Astrocyte of the spinal cord (primary cell): ENCODE results near the gene FEZ2.

Experiments
- DNase-seq: peaks from one replicate; pipeline ENCODE4 v3.0.0; 2011; ENCODE audit warnings: low read depth, low spot score
- H3K4me3 ChIP-seq: 2 replicates; pipeline ENCODE4 v1.5.1; 2011; ENCODE audit warnings: low read depth, mild to moderate bottlenecking, low read length, moderate library complexity
- in situ Hi-C: cut with HindIII; loops from 2 replicates; pipeline ENCODE4 v1.10.0; 2017; ENCODE audit warnings: low sequenced_read_pairs
- TF ChIP-seq, protein P1 (sequence below): IDR thresholded peaks from 2 replicates; pipeline ENCODE4 v1.5.1; 2012; ENCODE audit warnings: low read depth, mild to moderate bottlenecking, low read length, inconsistent platforms

The FEZ2 gene

GRCh38 chr2:36566887-36567286, 31.1 kb downstream of the FEZ2 start:
- in situ Hi-C loops = no loop called here
- TF ChIP-seq, protein P1, sequence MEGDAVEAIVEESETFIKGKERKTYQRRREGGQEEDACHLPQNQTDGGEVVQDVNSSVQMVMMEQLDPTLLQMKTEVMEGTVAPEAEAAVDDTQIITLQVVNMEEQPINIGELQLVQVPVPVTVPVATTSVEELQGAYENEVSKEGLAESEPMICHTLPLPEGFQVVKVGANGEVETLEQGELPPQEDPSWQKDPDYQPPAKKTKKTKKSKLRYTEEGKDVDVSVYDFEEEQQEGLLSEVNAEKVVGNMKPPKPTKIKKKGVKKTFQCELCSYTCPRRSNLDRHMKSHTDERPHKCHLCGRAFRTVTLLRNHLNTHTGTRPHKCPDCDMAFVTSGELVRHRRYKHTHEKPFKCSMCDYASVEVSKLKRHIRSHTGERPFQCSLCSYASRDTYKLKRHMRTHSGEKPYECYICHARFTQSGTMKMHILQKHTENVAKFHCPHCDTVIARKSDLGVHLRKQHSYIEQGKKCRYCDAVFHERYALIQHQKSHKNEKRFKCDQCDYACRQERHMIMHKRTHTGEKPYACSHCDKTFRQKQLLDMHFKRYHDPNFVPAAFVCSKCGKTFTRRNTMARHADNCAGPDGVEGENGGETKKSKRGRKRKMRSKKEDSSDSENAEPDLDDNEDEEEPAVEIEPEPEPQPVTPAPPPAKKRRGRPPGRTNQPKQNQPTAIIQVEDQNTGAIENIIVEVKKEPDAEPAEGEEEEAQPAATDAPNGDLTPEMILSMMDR = no peak
- DNase-seq = no peak
- H3K4me3 ChIP-seq = no peak overlapping the region

- in situ Hi-C loops = no loop called here
- H3K4me3 ChIP-seq = no peak overlapping the region
- TF ChIP-seq, protein P1 = no peak
- DNase-seq = no peak
Observed at GRCh38 chr2:36565712-36566111, 32.3 kb downstream of the FEZ2 start.

DNA sequence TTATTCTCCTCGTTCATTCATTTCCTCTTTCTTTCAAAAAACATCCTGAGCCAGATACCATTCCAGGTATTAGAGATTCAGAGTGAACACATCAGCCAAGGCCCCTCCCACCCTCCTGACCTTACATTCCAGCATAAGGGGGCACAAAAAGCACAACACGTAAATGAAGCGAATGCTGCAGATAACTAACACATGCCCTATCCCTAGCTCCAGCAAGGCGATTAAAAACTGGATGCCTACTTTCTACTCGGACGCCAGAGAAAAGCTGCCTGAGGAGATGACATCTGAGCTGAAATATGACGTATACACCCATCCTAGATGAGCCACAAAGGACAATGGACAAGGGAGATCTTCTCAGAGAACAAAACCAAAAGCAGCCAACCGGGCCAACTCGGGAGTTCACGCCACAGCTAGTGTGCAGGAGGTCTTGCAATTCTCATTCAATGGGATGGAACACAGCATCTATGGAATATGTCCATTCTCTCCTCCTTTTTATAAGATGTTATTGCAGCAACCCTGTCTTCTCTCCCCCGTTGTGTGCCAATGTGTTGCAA, 33.5 kb downstream of the FEZ2 start:
- DNase-seq = no peak
- no peak overlapping the region for H3K4me3 ChIP-seq
- in situ Hi-C loops = no loop called here
- TF ChIP-seq, protein P1 = no peak

GRCh38 chr2:36562973-36563532, 34.9 kb downstream of the FEZ2 start:
- no peak overlapping the region for H3K4me3 ChIP-seq
- in situ Hi-C loops = no loop called here
- TF ChIP-seq, protein P1 = no peak
- no peak for DNase-seq

DNA sequence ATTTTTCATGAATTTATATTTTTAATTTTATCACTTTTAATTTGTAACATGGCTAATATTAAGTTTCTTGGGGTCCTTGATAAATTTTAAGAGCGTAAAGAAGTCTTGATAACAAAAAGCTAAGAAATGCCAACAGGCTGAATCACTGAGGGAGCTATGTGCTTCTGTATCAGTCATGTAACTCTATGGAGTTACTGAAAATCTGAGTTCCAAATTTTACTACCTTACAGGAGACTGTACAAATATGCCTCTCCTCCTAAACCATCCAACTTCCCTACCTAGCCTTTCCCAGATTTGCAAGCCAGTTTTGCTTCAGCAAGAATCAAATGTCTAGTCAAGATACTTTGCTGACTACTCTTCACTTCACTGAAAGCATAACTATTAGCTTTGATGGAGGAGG, 35.7 kb downstream of the FEZ2 start:
- TF ChIP-seq, protein P1 = no peak
- peak; percentile 63 for DNase-seq
- in situ Hi-C loops = no loop called here
- no peak overlapping the region for H3K4me3 ChIP-seq

GRCh38 chr2:36561237-36561944, 36.6 kb downstream of the FEZ2 start:
- no peak overlapping the region for H3K4me3 ChIP-seq

More at GRCh38 chr2:36561237-36561944, 36.6 kb downstream of the FEZ2 start:
- TF ChIP-seq, protein P1 = no peak
- peak; percentile 91 for DNase-seq
- in situ Hi-C loops = no loop called here
